NCI-H1092 (cell line): ENCODE measurements around the gene DAB2IP.

Experiments used
- DNase-seq: peaks from one replicate; lab custom pipeline; 2025; lab: John Stamatoyannopoulos, UW

Gene DAB2IP

GRCh38 chr9:121763561-121764370 lies 112.3 kb downstream of the DAB2IP start:
- no peak for DNase-seq

GRCh38 chr9:121764371-121764730 lies 112.9 kb downstream of the DAB2IP start:
- DNase-seq: no peak

GRCh38 chr9:121765021-121765950 lies 113.9 kb downstream of the DAB2IP start:
- no peak for DNase-seq

GRCh38 chr9:121766081-121766683 lies 114.7 kb downstream of the DAB2IP start:
- no peak for DNase-seq

GRCh38 chr9:121767171-121767769 lies 115.8 kb downstream of the DAB2IP start:
- DNase-seq: no peak

- DNase-seq: no peak
These were observed 117.1 kb downstream of the DAB2IP start for GRCh38 chr9:121768416-121769015.

- no peak for DNase-seq
These were observed 118.5 kb downstream of the DAB2IP start for GRCh38 chr9:121769939-121770338.

- DNase-seq: no peak
These were observed 119.2 kb downstream of the DAB2IP start for GRCh38 chr9:121770415-121771273.

- no peak for DNase-seq
These were observed 120.0 kb downstream of the DAB2IP start for GRCh38 chr9:121771418-121771817.

GRCh38 chr9:121771851-121772599 lies 120.6 kb downstream of the DAB2IP start:
- DNase-seq: no peak

GRCh38 chr9:121772600-121773285 lies 121.3 kb downstream of the DAB2IP start:
- DNase-seq: no peak

GRCh38 chr9:121773286-121773953 lies 122.0 kb downstream of the DAB2IP start:
- no peak for DNase-seq

- DNase-seq: no peak
These were observed 122.7 kb downstream of the DAB2IP start for GRCh38 chr9:121773954-121774714.

- no peak for DNase-seq
These were observed 123.5 kb downstream of the DAB2IP start for GRCh38 chr9:121774715-121775613.

GRCh38 chr9:121776001-121776738 lies 124.7 kb downstream of the DAB2IP start:
- DNase-seq: no peak
